Fibroblast of villous mesenchyme (primary cell): ENCODE measurements around the gene SURF2. TPM values are rescaled to one million over a fixed set of nuclear protein-coding genes. Genes with fewer than 3 reads are reported as not detected.

ENCODE experiments used
- DNase-seq: peaks from one replicate; pipeline ENCODE4 v3.0.0-alpha.2; 2010; ENCODE audit warnings: low read depth
- H3K4me3 ChIP-seq: 2 replicates; pipeline ENCODE4 v1.5.1; 2011; ENCODE audit warnings: low read depth, mild to moderate bottlenecking, low read length
- CTCF ChIP-seq: IDR thresholded peaks from 2 replicates; pipeline ENCODE4 v1.5.1; 2012; ENCODE audit warnings: low read depth, mild to moderate bottlenecking, low read length; ENCODE audit not compliant: insufficient read depth
- total RNA-seq: library from RNA; depleted of rRNA; stranded (reverse); fragments of >200 nt; gene quantifications from 2 replicates; pipeline ENCODE4 v1.2.3, GENCODE V29; 2012

SURF2 gene
- total RNA-seq, 1 donor = 12.1 TPM

- no peak for DNase-seq
- no peak for TF ChIP-seq CTCF
- no peak overlapping the region for H3K4me3 ChIP-seq
Measured at GRCh38 chr9:133393399-133393798, 37.0 kb downstream of the SURF2 start.

DNA sequence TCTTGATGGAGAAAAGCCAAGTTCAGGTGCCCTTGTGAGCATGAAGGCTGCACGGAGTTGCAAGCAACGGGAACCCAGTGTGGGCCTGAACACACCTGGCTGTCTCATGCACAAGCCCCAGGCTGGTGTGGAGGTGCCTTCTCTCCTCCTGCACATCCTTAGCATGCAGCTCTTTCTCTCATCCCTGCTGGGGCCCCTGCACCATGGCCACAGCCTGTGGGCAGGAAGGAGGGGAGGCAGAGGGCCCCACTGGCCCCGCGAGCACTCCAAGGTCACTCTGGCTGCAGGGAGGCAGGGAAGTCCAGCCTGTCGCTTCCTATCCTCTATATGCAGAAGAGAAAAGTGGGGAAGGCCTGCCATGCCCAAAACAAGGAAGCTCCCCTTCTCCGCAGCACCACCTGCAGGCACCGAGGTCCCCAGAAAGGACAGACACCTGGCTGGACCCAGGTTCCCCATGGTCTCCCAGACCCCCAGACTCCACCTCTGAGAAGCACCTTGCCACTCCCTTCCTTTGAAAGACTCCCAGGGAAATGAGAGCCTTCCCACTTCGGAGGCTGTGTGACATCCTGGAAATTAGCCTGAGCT is 38.4 kb downstream of the SURF2 start:
- TF ChIP-seq CTCF = no peak
- no peak overlapping the region for H3K4me3 ChIP-seq
- DNase-seq = no peak

GRCh38 chr9:133396952-133397351 is 40.6 kb downstream of the SURF2 start:
- peak; percentile 26 for DNase-seq
- peak; percentile 49 for TF ChIP-seq CTCF
- no peak overlapping the region for H3K4me3 ChIP-seq

DNA sequence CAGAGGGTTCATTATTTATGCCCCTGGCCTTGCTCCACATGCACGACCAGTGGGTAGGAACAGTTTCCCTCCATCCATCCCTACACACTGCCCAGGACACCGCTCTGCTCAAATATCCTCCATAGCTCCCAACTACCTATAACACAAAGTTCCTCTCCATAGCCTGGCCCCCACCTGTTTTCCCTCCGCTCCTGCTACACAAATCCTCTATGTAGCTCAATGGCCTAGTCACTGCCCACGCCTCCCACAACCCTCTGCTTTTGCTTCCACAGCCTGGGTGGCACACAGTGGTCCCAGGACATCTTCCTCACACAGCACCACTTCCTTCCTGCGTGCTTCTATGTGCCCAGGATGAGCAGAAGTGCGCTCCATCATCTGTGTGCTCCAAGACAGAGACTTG is 41.0 kb downstream of the SURF2 start:
- TF ChIP-seq CTCF = no peak
- DNase-seq = no peak
- no peak overlapping the region for H3K4me3 ChIP-seq

- DNase-seq = no peak
- TF ChIP-seq CTCF = no peak
- no peak overlapping the region for H3K4me3 ChIP-seq
Measured at GRCh38 chr9:133397895-133398294, 41.5 kb downstream of the SURF2 start.

GRCh38 chr9:133400292-133400691 is 43.9 kb downstream of the SURF2 start:
- DNase-seq = no peak
- TF ChIP-seq CTCF = no peak
- no peak overlapping the region for H3K4me3 ChIP-seq

DNA sequence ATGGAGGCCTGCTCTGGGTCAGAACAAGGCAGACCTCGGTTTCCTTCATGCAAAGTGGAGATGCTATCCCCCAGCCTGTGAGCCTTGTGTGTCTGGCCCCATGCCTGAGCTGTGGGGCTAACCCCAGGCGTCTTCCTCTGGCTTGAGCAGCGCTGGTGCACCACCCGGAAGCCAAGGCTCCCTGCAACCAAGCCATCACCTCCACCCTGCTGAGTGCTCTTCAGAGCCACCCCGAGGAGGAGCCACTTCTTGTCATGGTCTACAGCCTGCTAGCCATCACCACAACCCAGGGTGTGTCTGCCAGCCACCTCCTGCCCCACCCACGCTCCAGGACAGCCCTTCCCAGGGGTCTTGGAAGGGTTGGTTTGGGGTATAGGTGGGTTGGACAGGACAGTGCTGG is 45.2 kb downstream of the SURF2 start:
- no peak for DNase-seq
- no peak for TF ChIP-seq CTCF
- H3K4me3 ChIP-seq = no peak overlapping the region
